Measurements from ENCODE around the gene MOB1B. TPM values are rescaled to one million over a fixed set of nuclear protein-coding genes. Genes with fewer than 3 reads are reported as not detected.

The MOB1B gene
- total RNA-seq, 1 experiment from 2014 or later = 33.2 TPM

DNA sequence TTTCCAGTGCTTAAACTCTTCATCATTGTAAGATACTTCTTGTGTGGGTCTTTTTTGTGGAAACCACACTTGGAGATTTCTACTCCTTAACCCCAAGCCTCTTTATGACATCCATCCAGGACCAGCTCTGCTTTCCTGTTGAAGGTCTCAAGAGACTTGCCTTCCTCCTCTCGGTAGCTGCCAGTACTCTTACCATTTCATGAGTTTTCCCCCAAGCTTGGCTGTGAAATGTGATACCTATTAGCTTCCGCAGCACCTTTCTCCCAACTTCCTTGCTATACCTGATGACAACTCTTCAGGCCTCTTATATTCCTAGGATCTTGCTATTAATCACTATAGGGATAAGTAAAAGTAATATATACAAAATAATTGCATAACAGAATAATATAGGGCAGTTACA, 89.4 kb downstream of the MOB1B start:
- no peaks in the 10 kb centered on the region for H3K9me2 ChIP-seq (ENCODE audit: insufficient read depth)
- no peak overlapping the region for H3K4me2 ChIP-seq (ENCODE audit: low read length)
- ChIA-PET POLR2A (no interaction called here), RAD21 (ENCODE audit: low non-redundant PET in 1 of 2, low total read pairs in 2 of 2, uncharacterized antibody in 2 of 2, unreplicated experiment in 2 of 2) (no interaction called here), CTCF (interaction anchor here (5.1 kb wide), 1 partner anchor 19 kb away, joined by 28 read pairs; no protein-coding TSS in a partner anchor)
- H3K36me3 ChIP-seq (ENCODE audit: control insufficient read depth in 1 of 2, insufficient read depth in 2 of 2, low read length in 2 of 2) = no peaks in the 10 kb centered on the region
- H3K9me3 ChIP-seq (ENCODE audit: control insufficient read depth in 1 of 2, insufficient read depth in 1 of 2, low read depth in 1 of 2, low read length in 2 of 2) = no peaks in the 10 kb centered on the region
- no peaks in the 10 kb centered on the region for H4K20me1 ChIP-seq (ENCODE audit: insufficient read depth)
- no peak for ATAC-seq
- H3K9ac ChIP-seq (ENCODE audit: low read length) = no peak overlapping the region
- intact Hi-C loops (cut with micrococcal nuclease) = loop anchor here (5.0 to 10.0 kb wide), 3 partner anchors 89 to 307 kb away; partner anchors contain the start of genes MOB1B and UTP3
- H3K4me3 ChIP-seq (replicated peaks in 1 of 2; ENCODE audit: low read depth in 1 of 2, low read length in 2 of 2) = no peak overlapping the region
- H3K4me1 ChIP-seq (ENCODE audit: control insufficient read depth in 1 of 2, insufficient read depth in 2 of 2, low read length in 2 of 2) = peaks cover 0 to 20% of the 10 kb centered on the region in 2 experiments; a peak in 3 of 4 replicates
- no peak overlapping the region for H2AFZ ChIP-seq (ENCODE audit: low read depth, low read length, poor library complexity, severe bottlenecking)
- BruUV-seq (replicated peaks) = no TSS peak
- DNase-seq (ENCODE audit: low read depth, low spot score) = no peak
- peaks cover 30% of the 10 kb centered on the region for H3K79me2 ChIP-seq (ENCODE audit: insufficient read depth, low read length)
- no peaks in the 10 kb centered on the region for H3K27me3 ChIP-seq (ENCODE audit: insufficient read depth, low read length)
- no peak overlapping the region for H3K27ac ChIP-seq (ENCODE audit: low read depth, low read length)
- TF ChIP-seq SIN3A (IDR thresholded peaks at IDR 0.05; ENCODE audit: low read depth) (no peak), TCF7L2 (IDR thresholded peaks at IDR 0.05; ENCODE audit: borderline replicate concordance, extremely low read depth, insufficient read depth, insufficient read length) (no peak), SRF (IDR thresholded peaks at IDR 0.05; ENCODE audit: low read depth) (no peak), EZH2phosphoT487 (IDR thresholded peaks at IDR 0.05; ENCODE audit: borderline replicate concordance) (no peak), POLR2AphosphoS5 (IDR thresholded peaks at IDR 0.05; ENCODE audit: low read depth, low read length) (no peak), FOSL1 (IDR thresholded peaks at IDR 0.05; ENCODE audit: low read depth) (no peak), EZH2 (IDR thresholded peaks at IDR 0.05) (no peak), EGR1 (IDR thresholded peaks at IDR 0.05; ENCODE audit: low read depth) (no peak), ELF1 (IDR thresholded peaks at IDR 0.05; ENCODE audit: borderline replicate concordance, low read depth) (no peak), POLR2A (IDR thresholded peaks at IDR 0.05; ENCODE audit: borderline replicate concordance, extremely low read depth, insufficient read depth, insufficient read length) (no peak), JUND (IDR thresholded peaks at IDR 0.05) (no peak), RAD21 (IDR thresholded peaks at IDR 0.05; ENCODE audit: low read depth) (no peak)
- TF ChIP-seq, protein P1, sequence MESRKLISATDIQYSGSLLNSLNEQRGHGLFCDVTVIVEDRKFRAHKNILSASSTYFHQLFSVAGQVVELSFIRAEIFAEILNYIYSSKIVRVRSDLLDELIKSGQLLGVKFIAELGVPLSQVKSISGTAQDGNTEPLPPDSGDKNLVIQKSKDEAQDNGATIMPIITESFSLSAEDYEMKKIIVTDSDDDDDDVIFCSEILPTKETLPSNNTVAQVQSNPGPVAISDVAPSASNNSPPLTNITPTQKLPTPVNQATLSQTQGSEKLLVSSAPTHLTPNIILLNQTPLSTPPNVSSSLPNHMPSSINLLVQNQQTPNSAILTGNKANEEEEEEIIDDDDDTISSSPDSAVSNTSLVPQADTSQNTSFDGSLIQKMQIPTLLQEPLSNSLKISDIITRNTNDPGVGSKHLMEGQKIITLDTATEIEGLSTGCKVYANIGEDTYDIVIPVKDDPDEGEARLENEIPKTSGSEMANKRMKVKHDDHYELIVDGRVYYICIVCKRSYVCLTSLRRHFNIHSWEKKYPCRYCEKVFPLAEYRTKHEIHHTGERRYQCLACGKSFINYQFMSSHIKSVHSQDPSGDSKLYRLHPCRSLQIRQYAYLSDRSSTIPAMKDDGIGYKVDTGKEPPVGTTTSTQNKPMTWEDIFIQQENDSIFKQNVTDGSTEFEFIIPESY (IDR thresholded peaks at IDR 0.05; ENCODE audit: extremely low read depth, insufficient replicate concordance, low read length) = no peak
- TF ChIP-seq, protein P2, sequence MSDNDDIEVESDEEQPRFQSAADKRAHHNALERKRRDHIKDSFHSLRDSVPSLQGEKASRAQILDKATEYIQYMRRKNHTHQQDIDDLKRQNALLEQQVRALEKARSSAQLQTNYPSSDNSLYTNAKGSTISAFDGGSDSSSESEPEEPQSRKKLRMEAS (IDR thresholded peaks at IDR 0.05) = no peak
- TF ChIP-seq, protein P3, sequence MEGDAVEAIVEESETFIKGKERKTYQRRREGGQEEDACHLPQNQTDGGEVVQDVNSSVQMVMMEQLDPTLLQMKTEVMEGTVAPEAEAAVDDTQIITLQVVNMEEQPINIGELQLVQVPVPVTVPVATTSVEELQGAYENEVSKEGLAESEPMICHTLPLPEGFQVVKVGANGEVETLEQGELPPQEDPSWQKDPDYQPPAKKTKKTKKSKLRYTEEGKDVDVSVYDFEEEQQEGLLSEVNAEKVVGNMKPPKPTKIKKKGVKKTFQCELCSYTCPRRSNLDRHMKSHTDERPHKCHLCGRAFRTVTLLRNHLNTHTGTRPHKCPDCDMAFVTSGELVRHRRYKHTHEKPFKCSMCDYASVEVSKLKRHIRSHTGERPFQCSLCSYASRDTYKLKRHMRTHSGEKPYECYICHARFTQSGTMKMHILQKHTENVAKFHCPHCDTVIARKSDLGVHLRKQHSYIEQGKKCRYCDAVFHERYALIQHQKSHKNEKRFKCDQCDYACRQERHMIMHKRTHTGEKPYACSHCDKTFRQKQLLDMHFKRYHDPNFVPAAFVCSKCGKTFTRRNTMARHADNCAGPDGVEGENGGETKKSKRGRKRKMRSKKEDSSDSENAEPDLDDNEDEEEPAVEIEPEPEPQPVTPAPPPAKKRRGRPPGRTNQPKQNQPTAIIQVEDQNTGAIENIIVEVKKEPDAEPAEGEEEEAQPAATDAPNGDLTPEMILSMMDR (IDR thresholded peaks at IDR 0.05 in 2 of 3, conservative IDR thresholded peaks at IDR 0.05 in 1 of 3; ENCODE audit: borderline replicate concordance in 1 of 3, insufficient read depth in 1 of 3, low read depth in 2 of 3, low read length in 2 of 3) = no peak

Measured in HCT116 (cell line).